Activated CD8-positive, alpha-beta memory T cell treated with anti-CD3 and anti-CD28 coated beads, Interleukin-2, amount 10 ng/mL, durations not matched to agents 7 days and 5 days (primary cell): ENCODE measurements around the gene IFT74. TPM values are rescaled to one million over a fixed set of nuclear protein-coding genes. Genes with fewer than 3 reads are reported as not detected.

Experiments
- ATAC-seq: fragments of 150-1000 bp; cut with Tn5 transposase; one replicate; pipeline ENCODE4 v1.10.0; 2021; ENCODE audit warnings: moderate library complexity
- CTCF ChIA-PET: fragments of 350-600 bp; sonication (Branson Sonifier 250); formaldehyde crosslinking; loops from one replicate; lab custom pipeline; 2021; ENCODE audit warnings: antibody characterized with exemption; lab: Charles Lee
- DNase-seq: peaks from one replicate; pipeline ENCODE4 v3.0.0-alpha.2; 2020
- H3K27ac Mint-ChIP-seq: one replicate; pipeline ENCODE4 v1.8.0; 2021; ENCODE audit warnings: mild to moderate bottlenecking, mixed read lengths
- H3K27me3 Mint-ChIP-seq: one replicate; pipeline ENCODE4 v1.8.0; 2021; ENCODE audit warnings: mixed read lengths
- H3K36me3 Mint-ChIP-seq: one replicate; pipeline ENCODE4 v1.8.0; 2021; ENCODE audit warnings: mild to moderate bottlenecking, mixed read lengths
- H3K4me1 Mint-ChIP-seq: one replicate; pipeline ENCODE4 v1.8.0; 2021; ENCODE audit warnings: mixed read lengths
- H3K4me3 Mint-ChIP-seq: one replicate; pipeline ENCODE4 v1.8.0; 2021; ENCODE audit warnings: mild to moderate bottlenecking, moderate library complexity, mixed read lengths
- H3K9me3 Mint-ChIP-seq: one replicate; pipeline ENCODE4 v1.8.0; 2022; ENCODE audit warnings: low read depth, mixed read lengths
- total RNA-seq, 2 experiments: library from RNA; stranded (reverse); gene quantifications; one replicate each; pipeline ENCODE4 v1.2.3, GENCODE V29; 2021

IFT74 gene
- total RNA-seq = 10 to 100 TPM; 11.8 to 12.1 TPM

- Mint-ChIP-seq H3K27ac (peak within 1 kb of the TSS; percentile 97), H3K9me3 (no peaks in the 10 kb centered on the region), H3K4me1 (peaks cover 45% of the 10 kb centered on the region), H3K27me3 (no peaks in the 10 kb centered on the region), H3K36me3 (peaks cover 5% of the 10 kb centered on the region), H3K4me3 (peak within 1 kb of the TSS; percentile 88)
- CTCF ChIA-PET = interaction anchor here (0.9 to 3.2 kb wide), 7 partner anchors 9 to 67 kb away, joined by 3 to 13 read pairs (median 4); partner anchors contain the start of genes CAAP1 and PLAA
- ATAC-seq = peak; percentile 98
- peak; percentile 97 for DNase-seq
These were observed at the start of gene IFT74 for GRCh38 chr9:26955921-26956859. Gene IFT74, plus strand, starts transcription at chr9:26956412. Its CDS starts 5,556 bp downstream, at chr9:26961968.

- ATAC-seq (no peak), DNase-seq (no peak)
- CTCF ChIA-PET = no interaction called here
- H3K4me3 Mint-ChIP-seq = no peak overlapping the region
- no peaks in the 10 kb centered on the region for H3K27me3 Mint-ChIP-seq
- peaks cover 44% of the 10 kb centered on the region for H3K36me3 Mint-ChIP-seq
- H3K9me3 Mint-ChIP-seq = no peaks in the 10 kb centered on the region
- no peak overlapping the region for H3K27ac Mint-ChIP-seq
- H3K4me1 Mint-ChIP-seq = no peaks in the 10 kb centered on the region
These were observed 43.0 kb upstream of the IFT74 start for GRCh38 chr9:26913138-26913668.

GRCh38 chr9:26919698-26920097, 36.5 kb upstream of the IFT74 start:
- no peak for DNase-seq
- ATAC-seq = no peak
- Mint-ChIP-seq H3K36me3 (peaks cover 68% of the 10 kb centered on the region), H3K4me1 (no peaks in the 10 kb centered on the region), H3K27me3 (no peaks in the 10 kb centered on the region), H3K9me3 (no peaks in the 10 kb centered on the region), H3K4me3 (no peak overlapping the region), H3K27ac (no peak overlapping the region)
- CTCF ChIA-PET = interaction anchor here (2.4 kb wide), 1 partner anchor 9 kb away, joined by 6 read pairs; no protein-coding TSS in a partner anchor

- peaks cover 51% of the 10 kb centered on the region for H3K36me3 Mint-ChIP-seq
- ATAC-seq = no peak
- no peak for DNase-seq
These were observed 30.6 kb upstream of the IFT74 start for GRCh38 chr9:26925609-26926008.

GRCh38 chr9:26928902-26929495, 27.2 kb upstream of the IFT74 start:
- ATAC-seq = no peak
- Mint-ChIP-seq H3K27me3 (no peaks in the 10 kb centered on the region), H3K36me3 (peaks cover 33% of the 10 kb centered on the region), H3K9me3 (no peaks in the 10 kb centered on the region), H3K4me1 (no peaks in the 10 kb centered on the region), H3K4me3 (no peak overlapping the region), H3K27ac (no peak overlapping the region)
- no peak for DNase-seq
- CTCF ChIA-PET = interaction anchor here (1.1 to 2.1 kb wide), 2 partner anchors 10 to 37 kb away, joined by 3 to 6 read pairs; no protein-coding TSS in a partner anchor

More at GRCh38 chr9:26925609-26926008, 30.6 kb upstream of the IFT74 start:
- no peak overlapping the region for H3K4me3 Mint-ChIP-seq
- H3K27me3 Mint-ChIP-seq = no peaks in the 10 kb centered on the region
- H3K4me1 Mint-ChIP-seq = no peaks in the 10 kb centered on the region
- no peak overlapping the region for H3K27ac Mint-ChIP-seq
- CTCF ChIA-PET = no interaction called here
- H3K9me3 Mint-ChIP-seq = no peaks in the 10 kb centered on the region

- peaks cover 24% of the 10 kb centered on the region for H3K4me1 Mint-ChIP-seq
These were observed 20.4 kb upstream of the IFT74 start for GRCh38 chr9:26935847-26936246.

GRCh38 chr9:26937816-26938371, 18.3 kb upstream of the IFT74 start:
- CTCF ChIA-PET = no interaction called here
- H3K27me3 Mint-ChIP-seq = no peaks in the 10 kb centered on the region
- no peaks in the 10 kb centered on the region for H3K9me3 Mint-ChIP-seq
- H3K36me3 Mint-ChIP-seq = peaks cover 40% of the 10 kb centered on the region
- DNase-seq (no peak), ATAC-seq (no peak)
- H3K4me3 Mint-ChIP-seq = no peak overlapping the region
- H3K4me1 Mint-ChIP-seq = peaks cover 38% of the 10 kb centered on the region
- no peak overlapping the region for H3K27ac Mint-ChIP-seq

More at GRCh38 chr9:26935847-26936246, 20.4 kb upstream of the IFT74 start:
- DNase-seq = no peak
- H3K27me3 Mint-ChIP-seq = no peaks in the 10 kb centered on the region
- no peak overlapping the region for H3K4me3 Mint-ChIP-seq
- no peaks in the 10 kb centered on the region for H3K9me3 Mint-ChIP-seq
- peaks cover 38% of the 10 kb centered on the region for H3K36me3 Mint-ChIP-seq
- no peak for ATAC-seq
- no peak overlapping the region for H3K27ac Mint-ChIP-seq
- CTCF ChIA-PET = interaction anchor here (1.5 kb wide), 1 partner anchor 12 kb away, joined by 4 read pairs; no protein-coding TSS in a partner anchor

- peaks cover 55% of the 10 kb centered on the region for H3K36me3 Mint-ChIP-seq
- ATAC-seq (peak; percentile 37), DNase-seq (no peak)
- CTCF ChIA-PET = no interaction called here
- H3K27me3 Mint-ChIP-seq = no peaks in the 10 kb centered on the region
- H3K27ac Mint-ChIP-seq = peak overlapping the region; percentile 71
- no peaks in the 10 kb centered on the region for H3K9me3 Mint-ChIP-seq
- H3K4me1 Mint-ChIP-seq = peaks cover 59% of the 10 kb centered on the region
- peak overlapping the region; percentile 6 for H3K4me3 Mint-ChIP-seq
These were observed 16.1 kb upstream of the IFT74 start for GRCh38 chr9:26939955-26940711.

GRCh38 chr9:26940779-26941178, 15.4 kb upstream of the IFT74 start:
- peak overlapping the region; percentile 6 for H3K4me3 Mint-ChIP-seq
- CTCF ChIA-PET = no interaction called here
- ATAC-seq (peak; percentile 31), DNase-seq (no peak)
- peaks cover 60% of the 10 kb centered on the region for H3K36me3 Mint-ChIP-seq
- H3K9me3 Mint-ChIP-seq = no peaks in the 10 kb centered on the region
- H3K4me1 Mint-ChIP-seq = peaks cover 66% of the 10 kb centered on the region
- H3K27me3 Mint-ChIP-seq = no peaks in the 10 kb centered on the region
- peak overlapping the region; percentile 71 for H3K27ac Mint-ChIP-seq

GRCh38 chr9:26945591-26945990, 10.6 kb upstream of the IFT74 start:
- H3K36me3 Mint-ChIP-seq = peaks cover 33% of the 10 kb centered on the region
- no peaks in the 10 kb centered on the region for H3K27me3 Mint-ChIP-seq
- peaks cover 68% of the 10 kb centered on the region for H3K4me1 Mint-ChIP-seq
- peak overlapping the region; percentile 99 for H3K27ac Mint-ChIP-seq
- DNase-seq (no peak), ATAC-seq (no peak)
- peak overlapping the region; percentile 79 for H3K4me3 Mint-ChIP-seq
- H3K9me3 Mint-ChIP-seq = no peaks in the 10 kb centered on the region
- CTCF ChIA-PET = interaction anchor here (0.6 to 2.1 kb wide), 3 partner anchors 9 to 328 kb away, joined by 3 to 6 read pairs (median 5); partner anchors contain the start of gene IFT74

GRCh38 chr9:26946753-26947727, 9.2 kb upstream of the IFT74 start, which contains the start of gene PLAA:
Gene PLAA, minus strand, starts transcription at chr9:26947242. Its CDS starts 197 bp downstream, at chr9:26947045.
- peak within 1 kb of the TSS; percentile 99 for H3K27ac Mint-ChIP-seq
- CTCF ChIA-PET = interaction anchor here (0.8 to 1.8 kb wide), 4 partner anchors 9 to 55 kb away, joined by 3 to 6 read pairs (median 4); partner anchors contain the start of genes CAAP1 and IFT74
- peaks cover 58% of the 10 kb centered on the region for H3K4me1 Mint-ChIP-seq
- peak; percentile 97 for ATAC-seq
- DNase-seq = peak; percentile 92
- no peaks in the 10 kb centered on the region for H3K9me3 Mint-ChIP-seq
- no peaks in the 10 kb centered on the region for H3K27me3 Mint-ChIP-seq
- H3K4me3 Mint-ChIP-seq = peak within 1 kb of the TSS; percentile 79
- peaks cover 27% of the 10 kb centered on the region for H3K36me3 Mint-ChIP-seq
